OCI-M2 (cell line): ENCODE measurements around the gene FOXP1.

Source experiments
- DNase-seq: peaks from one replicate; lab custom pipeline; 2025; ENCODE audit not compliant: unreplicated experiment; lab: John Stamatoyannopoulos, UW

The FOXP1 gene

DNA sequence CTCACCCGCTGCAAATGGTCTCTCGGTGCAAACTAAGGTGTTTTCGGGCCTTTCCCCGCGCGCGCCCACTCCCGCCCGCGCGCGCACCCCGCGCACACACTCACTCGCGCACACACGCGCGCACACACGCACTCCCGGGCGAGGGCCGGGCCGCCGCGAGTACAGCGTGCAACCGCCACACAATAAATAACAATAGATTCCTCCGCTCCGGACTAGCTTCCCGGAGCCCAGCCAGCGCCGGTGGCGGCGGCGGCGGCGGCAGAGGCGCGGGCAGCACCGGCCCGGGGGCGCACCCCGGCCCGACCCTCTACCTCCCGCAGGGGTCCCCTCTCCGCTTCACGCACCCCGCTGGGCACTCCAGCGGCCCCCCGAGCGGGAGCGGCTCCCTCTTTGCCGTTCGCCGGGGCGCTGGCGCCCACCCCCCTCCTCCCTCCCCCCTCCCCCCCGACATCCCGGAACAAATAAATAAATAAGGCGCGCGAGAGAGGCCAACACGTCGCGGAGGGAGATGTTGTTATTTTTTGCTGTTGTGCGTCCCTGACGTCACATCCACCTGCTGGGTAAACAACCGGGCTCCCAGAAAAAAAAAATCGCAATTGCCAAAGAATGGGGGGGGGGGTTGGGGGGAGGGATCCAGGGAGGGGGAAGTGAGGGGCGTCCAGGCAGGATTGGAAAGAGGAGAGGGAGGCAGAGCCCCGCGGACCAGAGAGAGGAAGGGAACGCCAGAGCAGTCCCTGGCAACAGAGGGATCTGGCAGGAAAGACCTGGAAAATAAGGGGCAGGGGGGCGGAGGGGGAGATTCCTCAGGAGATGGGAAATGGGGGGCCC is at the start of gene FOXP1:
FOXP1 (minus strand) TSS at position 163 of the 828 bp plus-strand sequence. CDS start 385,347 bp downstream, outside the sequence.
- DNase-seq, result no peak

DNA sequence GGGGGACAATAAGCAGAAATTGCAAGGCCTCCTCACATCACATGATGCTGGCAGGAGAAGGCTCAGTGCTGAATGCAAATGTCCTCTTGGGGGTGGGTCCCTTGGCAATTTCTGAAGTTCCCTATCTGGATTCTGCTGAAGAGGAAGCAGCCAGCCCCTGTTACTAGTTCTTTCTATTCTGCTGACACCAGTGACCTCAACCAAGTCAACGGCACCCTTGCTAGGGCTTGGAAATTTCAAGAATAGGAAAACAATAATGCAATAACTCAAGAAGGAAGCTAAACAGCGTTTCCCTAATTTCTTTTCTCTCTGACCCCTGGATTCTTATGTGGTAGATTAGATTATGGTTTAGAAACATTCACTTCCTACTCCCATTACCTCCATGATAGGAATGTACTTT is 46.2 kb upstream of the FOXP1 start:
- DNase-seq, result no peak

DNA sequence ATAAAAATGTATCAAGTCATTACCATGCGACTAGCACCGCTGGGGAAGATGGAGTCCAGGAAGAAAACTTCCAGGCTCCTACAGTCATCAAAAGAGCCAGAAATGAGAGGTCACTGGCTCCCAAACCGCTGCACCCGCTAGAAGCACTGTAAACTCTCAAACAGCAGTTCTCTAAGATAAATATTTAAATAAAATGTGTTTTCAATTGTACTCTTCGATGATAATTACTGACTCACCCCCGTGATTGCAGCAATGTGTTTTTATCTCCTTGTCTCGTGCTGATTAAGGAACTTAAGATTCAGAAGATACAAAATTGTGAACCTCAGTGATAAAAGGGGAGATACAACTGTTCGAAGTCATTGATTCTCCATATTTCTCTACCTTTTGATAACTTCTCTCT is 45.8 kb upstream of the FOXP1 start:
- no peak for DNase-seq

DNA sequence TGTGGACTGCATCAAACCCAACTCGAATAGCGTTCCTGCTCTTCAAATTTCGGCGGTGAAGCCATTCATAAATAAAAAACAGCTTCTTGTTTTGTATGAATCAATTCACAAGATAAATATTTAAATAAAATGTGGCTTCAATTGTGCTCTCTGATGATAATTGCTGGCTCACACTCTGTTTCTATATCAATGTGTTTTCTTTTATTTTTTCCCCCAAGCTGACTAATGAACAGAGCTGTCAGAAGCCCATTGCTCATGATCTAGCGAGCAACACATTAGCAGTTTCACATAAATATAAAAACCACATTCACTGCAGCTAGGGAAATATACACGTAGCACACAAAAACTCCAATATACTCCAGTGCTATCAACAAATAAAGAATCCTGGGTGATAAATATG is 45.0 kb upstream of the FOXP1 start:
- DNase-seq, result no peak

DNA sequence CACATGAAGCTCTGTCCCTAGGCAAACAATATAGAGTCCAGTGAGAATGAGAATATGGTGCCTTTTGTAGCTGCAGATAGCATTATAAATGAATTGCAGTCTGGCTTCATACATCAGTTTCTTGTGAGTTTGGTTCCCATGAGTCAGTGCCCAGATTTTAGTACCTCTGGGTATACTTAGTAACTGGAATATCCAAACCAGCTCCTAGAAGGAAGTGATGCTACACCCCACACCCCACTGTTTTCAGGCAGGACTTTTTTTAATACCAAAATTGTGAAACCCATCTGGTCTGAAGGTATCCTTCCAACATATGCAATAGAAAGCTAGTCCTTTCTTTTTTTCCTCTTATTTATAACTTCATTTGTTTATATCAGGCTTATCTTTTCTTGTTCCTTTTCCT is 42.1 kb upstream of the FOXP1 start:
- DNase-seq, result no peak

DNA sequence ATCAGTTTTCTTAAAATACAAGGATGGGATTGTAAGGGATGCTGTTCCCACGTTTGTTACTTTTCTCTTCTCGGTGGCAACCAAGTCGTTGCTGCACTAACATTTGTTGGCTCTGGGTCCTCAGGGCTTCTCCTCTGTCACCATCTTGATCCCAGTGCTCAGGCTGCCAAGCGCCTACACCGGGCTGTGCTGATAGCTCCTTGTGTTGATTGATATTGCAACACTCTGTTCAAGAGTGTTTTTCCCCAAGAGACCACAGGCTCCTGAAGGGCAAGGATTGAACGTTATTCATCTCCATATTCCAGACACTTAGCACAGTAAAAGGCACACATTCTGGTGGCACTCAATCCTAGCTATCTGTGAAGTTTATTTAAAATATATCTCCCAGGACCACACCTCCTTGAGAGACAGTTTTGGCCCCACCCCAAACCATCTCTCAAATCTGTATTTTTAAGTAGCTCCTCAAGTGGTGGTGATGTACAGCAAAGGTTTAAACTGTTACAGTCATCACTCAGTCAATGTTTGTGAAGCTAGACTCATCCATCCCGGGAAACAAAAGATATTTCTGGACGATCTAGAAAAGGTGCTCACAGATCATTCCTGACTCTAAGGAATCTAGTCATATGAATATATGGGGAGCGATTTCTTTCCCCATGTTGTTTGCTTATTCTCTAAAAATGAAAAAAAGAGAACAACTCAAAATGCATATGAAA is 38.5 kb upstream of the FOXP1 start:
- no peak for DNase-seq

DNA sequence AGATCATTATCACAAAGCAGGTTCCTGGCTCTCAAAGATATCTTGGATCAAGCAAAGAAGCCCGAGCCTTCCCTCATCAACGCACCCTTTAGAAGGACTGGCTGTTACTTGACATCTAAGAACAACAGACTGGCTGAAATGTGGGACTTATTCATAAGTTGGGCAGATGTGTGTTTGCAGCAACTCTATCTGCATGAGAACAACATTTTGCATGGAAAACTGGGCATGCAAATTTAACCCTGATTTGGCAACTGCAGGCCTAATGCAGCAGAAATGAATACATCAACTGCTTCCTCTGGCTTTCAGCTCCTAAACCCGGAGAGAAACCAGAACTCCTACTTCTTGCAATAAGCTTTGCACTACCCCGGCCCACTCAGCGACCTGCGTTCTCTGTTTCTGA is 35.0 kb upstream of the FOXP1 start:
- DNase-seq, result no peak

DNA sequence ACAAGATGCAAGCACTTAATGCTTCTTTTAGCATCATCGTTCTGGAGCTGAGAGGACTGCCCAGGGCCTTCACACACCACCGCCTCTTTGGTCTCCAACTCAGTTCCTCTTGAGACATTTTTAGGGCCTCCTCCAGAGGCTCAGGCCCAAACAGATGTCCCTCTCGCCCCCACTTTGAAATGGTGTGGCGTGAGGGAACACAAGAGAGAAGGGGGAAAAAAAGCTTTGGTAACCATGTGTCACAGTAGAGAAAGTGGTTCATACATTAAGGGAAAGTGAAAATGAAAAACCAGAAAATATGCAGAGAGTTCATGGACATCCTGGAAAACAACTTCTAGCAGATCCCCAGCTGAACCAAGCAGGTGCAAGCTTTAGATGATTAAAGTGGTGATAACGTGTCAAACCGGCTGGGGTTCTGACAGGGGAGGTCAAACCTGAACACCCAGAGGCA is 33.1 kb upstream of the FOXP1 start:
- DNase-seq, result no peak

DNA sequence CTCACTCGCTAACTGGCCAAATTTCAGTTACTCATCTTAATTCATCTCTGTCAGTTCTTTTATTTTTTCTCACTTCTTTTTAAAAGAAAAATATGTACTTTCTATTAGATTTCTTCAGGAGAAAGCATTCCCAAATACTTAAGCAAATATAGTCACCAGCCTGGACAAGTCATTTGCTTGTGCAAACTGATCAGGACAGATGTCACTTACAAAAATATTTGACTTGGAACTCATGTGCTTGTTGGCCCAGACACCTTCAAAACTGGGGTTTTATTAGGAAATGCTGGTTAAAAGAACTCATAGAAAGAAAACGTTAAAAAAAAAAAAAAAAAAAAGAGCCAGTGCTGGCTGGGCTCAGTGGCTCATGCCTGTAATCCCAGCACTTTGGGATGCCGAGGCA is 31.3 kb upstream of the FOXP1 start:
- DNase-seq, result no peak

DNA sequence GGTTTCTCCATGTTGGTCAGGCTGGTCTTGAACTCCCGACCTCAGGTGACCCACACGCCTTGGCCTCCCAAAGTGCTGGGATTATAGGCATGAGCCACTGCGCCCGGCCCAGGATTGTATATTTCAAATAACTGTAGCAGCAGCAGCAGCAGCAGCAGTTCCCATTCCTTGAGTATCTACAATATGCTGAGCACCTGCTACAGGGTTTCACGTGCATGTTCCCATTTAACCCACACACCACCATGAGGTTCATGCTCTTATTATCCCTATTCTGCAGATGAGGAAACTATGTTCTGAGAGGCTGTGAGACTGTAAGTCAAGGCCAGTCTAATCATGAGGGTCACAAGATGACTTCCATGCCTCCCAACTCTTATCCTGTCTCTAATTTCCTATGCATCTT is 30.9 kb upstream of the FOXP1 start:
- no peak for DNase-seq

DNA sequence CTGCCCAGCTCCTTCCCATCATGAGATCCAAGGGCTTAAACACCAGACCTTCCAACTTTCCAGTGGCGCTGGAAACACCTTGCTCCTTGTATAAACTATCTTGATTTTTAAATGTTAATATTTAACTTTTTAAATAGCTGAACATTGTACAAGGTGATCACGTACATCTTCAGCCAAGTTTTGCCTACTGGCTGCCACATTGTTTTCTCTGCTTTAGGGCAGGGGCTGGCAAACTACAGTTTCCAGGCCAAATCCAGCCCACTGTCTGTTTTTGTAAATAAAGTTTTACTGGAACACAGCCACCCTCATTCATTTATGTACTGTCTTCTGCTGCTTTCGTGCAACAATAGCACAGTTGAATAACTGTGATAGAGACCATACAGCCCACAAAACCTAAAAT is 27.6 kb upstream of the FOXP1 start:
- no peak for DNase-seq

DNA sequence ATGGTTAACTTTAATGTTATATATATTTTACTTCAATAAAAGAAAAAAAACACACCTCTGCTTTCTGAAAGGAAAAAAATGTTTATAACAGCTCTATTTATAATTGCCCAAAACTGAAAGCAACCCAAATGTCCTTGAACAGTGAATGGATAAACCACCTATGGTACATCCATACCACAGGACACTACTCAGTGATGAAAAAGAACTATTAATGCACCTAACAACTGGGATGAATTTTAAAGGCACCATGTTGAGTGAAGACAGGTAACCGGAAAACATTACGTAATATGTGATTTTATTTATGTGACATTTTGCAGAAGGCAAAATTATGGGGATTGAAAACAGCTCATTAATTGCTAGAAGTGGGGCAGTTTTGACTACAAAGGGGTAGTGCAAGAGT is 23.8 kb upstream of the FOXP1 start:
- no peak for DNase-seq

DNA sequence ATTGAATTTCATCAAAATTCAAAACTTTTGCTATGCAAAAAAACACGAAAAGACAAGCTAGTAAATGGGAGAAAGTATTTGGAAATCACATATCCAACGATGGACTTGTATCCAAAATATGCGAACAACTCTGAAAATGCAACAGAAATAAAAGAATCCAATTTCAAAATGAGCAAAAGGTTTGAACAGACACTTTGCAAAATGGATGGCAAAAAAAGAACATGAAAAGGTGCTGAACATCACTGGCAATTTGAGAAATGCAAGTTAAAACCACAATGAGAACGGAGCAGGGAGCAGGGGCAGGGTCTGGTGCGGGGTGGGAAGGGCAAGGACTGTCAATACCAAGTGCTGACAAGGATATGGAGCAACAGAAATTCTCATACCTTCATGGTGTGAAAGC is 23.1 kb upstream of the FOXP1 start:
- no peak for DNase-seq

DNA sequence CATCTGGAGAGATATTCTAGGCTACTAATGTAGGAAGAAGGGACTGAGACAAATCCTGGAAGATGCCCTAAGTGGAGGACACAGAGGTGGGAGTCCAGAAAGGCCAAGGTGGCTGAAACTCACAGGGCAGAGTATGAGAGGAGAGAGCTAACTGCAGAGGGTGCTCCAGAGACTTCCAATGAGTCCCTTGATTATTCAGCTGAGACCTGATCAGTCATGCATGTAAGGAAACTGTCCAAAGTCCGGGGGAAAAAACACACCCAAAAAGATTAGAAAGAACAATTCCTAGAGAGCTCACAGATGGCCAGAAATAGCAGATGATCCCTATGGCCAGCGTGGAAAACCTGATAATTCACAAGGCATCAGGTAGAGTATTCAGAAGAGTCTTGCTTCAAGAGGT is 18.7 kb upstream of the FOXP1 start:
- DNase-seq, result no peak

DNA sequence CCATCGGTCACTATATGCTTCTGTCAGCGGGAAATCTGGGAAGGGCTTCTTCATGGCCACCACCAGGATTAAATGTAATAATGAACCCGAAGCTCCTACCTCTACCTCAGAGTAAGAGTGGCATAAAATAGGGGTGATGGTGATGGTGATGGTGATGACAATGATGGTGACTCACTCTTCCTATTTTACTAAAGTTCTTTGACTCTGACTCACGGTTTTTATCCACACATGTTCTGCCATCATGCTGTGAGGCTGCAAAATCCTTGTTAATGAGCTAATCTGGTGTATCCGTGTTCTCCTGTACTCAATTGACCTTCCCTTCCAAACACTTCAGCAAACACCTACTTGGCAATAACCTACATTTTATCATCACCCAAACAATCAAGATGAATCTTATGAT is 18.3 kb upstream of the FOXP1 start:
- DNase-seq, result no peak

DNA sequence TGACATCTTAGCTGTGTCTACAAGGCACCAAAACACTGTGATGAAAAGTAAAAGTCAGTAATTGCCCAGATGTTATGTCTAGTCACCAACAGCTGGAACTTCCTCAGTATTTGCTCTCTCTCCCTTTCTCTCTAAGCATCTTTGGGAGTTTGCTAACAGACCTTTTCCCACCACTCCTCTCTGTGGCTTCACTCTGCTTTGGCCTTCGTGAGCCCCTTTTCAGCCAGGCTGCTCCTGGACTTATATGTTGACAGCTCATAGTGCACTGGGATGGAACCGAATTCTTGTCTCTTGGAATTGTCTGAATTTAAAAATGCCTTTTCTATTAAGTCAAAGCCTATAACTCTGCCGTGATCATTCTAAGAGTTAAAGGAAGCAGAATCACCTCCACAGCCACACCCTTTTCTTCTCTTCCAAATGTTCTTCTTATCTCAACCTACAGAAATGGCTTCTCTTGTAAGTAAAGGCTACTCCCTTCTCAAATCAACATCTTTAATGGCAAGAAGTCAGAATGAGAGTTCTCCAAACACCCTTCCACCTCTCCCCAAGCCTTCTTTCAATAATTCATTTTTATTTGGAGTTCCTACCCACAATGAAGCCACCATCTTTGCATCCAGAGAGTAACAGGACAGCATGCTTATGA is 17.2 kb upstream of the FOXP1 start:
- DNase-seq, result no peak

DNA sequence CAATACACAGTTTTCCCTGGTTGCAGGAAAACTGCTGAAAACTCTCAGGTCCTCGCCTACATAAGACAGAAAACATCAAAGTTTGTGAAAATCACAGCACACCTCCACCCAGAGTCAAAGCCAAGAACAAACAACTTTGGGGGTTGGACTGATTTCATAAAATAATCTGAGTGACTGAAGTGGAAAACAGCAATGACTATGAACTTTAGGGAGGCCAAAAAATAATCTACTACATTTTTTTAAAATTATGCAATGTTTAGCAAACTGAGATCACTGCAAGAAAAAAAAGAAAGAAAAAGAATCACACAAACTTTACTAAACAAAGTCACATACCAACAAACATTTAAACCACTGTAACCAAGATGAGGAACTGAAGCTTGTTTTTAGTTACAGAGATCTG is 15.9 kb upstream of the FOXP1 start:
- no peak for DNase-seq

DNA sequence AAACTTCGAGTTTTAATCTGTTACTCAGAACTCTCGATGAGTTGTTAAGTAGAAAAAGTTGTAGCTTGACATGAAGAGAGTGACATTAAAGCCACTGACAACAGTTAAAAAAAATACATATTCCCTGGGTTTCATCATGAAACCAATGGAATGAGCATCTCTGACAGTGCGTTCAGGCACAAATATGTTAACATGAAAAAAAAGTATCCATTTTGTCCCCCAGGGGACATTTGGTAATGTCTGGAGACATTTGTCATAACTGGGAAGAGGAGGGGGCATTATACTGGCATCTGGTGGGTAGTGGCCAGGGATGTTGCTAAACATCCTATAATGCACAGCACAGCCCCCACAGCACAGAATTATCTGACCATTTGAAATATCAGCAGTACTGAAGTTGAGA is 14.8 kb upstream of the FOXP1 start:
- no peak for DNase-seq

DNA sequence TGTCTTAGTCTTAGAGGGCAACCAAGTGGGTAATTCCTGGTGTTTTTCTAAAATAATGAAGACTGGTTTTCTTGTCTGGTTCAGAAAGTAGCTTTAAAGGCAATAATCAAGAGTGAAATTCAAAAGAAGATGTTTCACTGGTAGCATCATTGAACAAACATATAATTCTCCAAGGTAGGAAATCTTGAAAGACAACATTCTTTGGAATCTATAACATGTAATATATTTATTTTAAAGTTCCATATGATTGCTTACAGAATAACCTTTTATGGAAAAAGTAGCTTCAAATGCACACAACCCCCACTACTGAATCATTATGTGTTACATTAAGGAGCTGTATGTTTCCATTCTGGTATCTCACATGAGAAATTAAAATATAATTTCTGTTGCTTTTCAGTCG is 13.8 kb upstream of the FOXP1 start:
- no peak for DNase-seq

DNA sequence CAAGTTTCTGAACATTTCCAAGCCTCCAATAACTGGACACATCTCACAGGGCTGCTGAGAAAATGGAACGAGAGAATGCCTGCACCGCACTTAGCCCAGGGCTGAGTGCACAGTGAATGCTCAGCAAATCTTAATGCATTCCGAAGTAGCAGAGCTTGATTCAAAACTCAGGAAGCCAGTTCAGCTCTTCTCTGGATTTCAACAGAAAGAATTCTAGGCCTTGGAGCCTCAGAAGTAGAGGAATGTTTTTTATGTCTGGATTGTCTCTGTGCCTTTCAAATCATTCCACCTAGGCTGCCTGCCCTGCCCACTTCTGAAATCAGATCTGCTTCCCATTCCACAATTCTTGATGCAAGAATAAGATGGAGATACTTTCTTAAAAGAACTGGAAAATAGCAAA is 9.6 kb upstream of the FOXP1 start:
- no peak for DNase-seq

DNA sequence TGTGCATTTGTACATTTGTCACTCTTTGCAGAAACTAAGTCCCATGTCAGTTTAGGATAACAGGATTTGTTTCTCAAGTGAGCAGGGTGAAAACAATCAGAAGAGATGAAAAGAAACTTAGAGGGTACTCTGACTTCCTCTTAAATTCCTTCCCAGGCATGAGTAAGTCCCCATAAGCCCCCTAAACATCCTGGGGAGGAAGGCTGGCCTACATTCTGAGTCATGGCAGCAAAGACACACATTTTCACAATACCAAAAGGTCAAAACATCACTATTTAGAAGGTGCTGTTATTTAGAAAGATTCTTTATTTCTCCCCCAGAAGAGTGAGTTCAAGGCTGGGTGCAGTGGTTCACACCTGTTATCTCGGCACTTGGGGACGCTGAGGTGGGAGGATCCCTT is 7.6 kb upstream of the FOXP1 start:
- no peak for DNase-seq

DNA sequence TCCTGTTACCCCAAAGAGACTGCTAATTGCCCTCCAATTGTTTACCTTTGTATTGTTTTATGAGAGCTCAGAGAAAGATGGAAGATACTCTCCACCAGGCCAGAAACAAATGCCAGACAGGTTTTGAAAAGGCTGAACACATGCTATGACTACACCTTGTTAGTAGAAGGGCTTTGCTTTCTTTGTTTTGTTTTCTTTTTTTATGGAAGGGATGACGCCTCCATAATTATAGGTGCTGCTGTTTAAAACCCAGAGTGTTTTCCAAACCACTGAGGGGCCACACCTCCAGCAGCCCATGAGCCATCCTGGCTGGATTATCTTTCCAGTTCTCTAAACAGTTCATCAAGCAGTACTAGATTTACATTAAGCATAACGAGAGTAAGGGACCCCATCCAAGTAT is 5.6 kb upstream of the FOXP1 start:
- DNase-seq, result no peak
